H54 (cell line): ENCODE results near the gene EGF.

Experiments used
- DNase-seq: peaks from one replicate; pipeline ENCODE4 v3.0.0; 2011; ENCODE audit warnings: low spot score, mixed read lengths; ENCODE audit not compliant: insufficient read length
- FAIRE-seq: peaks from 3 replicates; lab custom pipeline; 2011; peaks lifted over from hg19 to GRCh38; lab: Jason Lieb, UNC
- POLR2A ChIP-seq: IDR thresholded peaks from 2 replicates; pipeline ENCODE4 v1.6.1; 2011; ENCODE audit warnings: low read depth, mild to moderate bottlenecking, low read length

EGF gene

GRCh38 chr4:109887071-109887470 lies 25.6 kb upstream of the EGF start:
- DNase-seq: no peak
- no peak for FAIRE-seq

GRCh38 chr4:109890076-109890475 lies 22.6 kb upstream of the EGF start:
- FAIRE-seq (no peak), DNase-seq (no peak)
- no peak for TF ChIP-seq POLR2A

More at GRCh38 chr4:109887071-109887470, 25.6 kb upstream of the EGF start:
- TF ChIP-seq POLR2A: no peak

- no peak for DNase-seq
- FAIRE-seq: no peak
- no peak for TF ChIP-seq POLR2A
Observed at GRCh38 chr4:109902559-109903251, 10.0 kb upstream of the EGF start.

- DNase-seq: no peak
- no peak for FAIRE-seq
- no peak for TF ChIP-seq POLR2A
Observed at GRCh38 chr4:109908731-109909130, 4.0 kb upstream of the EGF start.

GRCh38 chr4:109910256-109910655 lies 2.4 kb upstream of the EGF start:
- FAIRE-seq (no peak), DNase-seq (no peak)
- TF ChIP-seq POLR2A: no peak

GRCh38 chr4:109913596-109914241 lies 1.0 kb downstream of the EGF start:
- TF ChIP-seq POLR2A: no peak
- FAIRE-seq (no peak), DNase-seq (no peak)

- FAIRE-seq (no peak), DNase-seq (no peak)
- no peak for TF ChIP-seq POLR2A
Observed at GRCh38 chr4:109914322-109914721, 1.6 kb downstream of the EGF start.

GRCh38 chr4:109915385-109916026 lies 2.8 kb downstream of the EGF start:
- DNase-seq: no peak
- FAIRE-seq: no peak
- no peak for TF ChIP-seq POLR2A

GRCh38 chr4:109916027-109916409 lies 3.3 kb downstream of the EGF start:
- DNase-seq (no peak), FAIRE-seq (no peak)
- TF ChIP-seq POLR2A: no peak

GRCh38 chr4:109921384-109921808 lies 8.7 kb downstream of the EGF start:
- FAIRE-seq: peak; percentile 68
- no peak for TF ChIP-seq POLR2A
- peak; percentile 10 for DNase-seq

- DNase-seq (no peak), FAIRE-seq (no peak)
- TF ChIP-seq POLR2A: no peak
Observed at GRCh38 chr4:109925396-109925795, 12.7 kb downstream of the EGF start.

- no peak for TF ChIP-seq POLR2A
- no peak for DNase-seq
- FAIRE-seq: no peak
Observed at GRCh38 chr4:109928327-109929045, 15.8 kb downstream of the EGF start.

- TF ChIP-seq POLR2A: no peak
- no peak for DNase-seq
- no peak for FAIRE-seq
Observed at GRCh38 chr4:109930464-109930863, 17.8 kb downstream of the EGF start.

- no peak for TF ChIP-seq POLR2A
- DNase-seq: no peak
- FAIRE-seq: no peak
Observed at GRCh38 chr4:109930872-109931271, 18.2 kb downstream of the EGF start.
